H9 (cell line): ENCODE data around the gene CIAO1. TPM values are rescaled to one million over a fixed set of nuclear protein-coding genes. Genes with fewer than 3 reads are reported as not detected.

Source experiments
- DNase-seq: peaks from one replicate; pipeline ENCODE4 v3.0.0-alpha.2; 2017
- H2AFZ ChIP-seq: one replicate; pipeline ENCODE4 v1.6.1; 2013; ENCODE audit warnings: mild to moderate bottlenecking, low read length, control low read depth, moderate library complexity
- H2AK5ac ChIP-seq: 2 replicates; pipeline ENCODE4 v1.6.1; 2013; ENCODE audit warnings: low read length, control low read depth, mixed read lengths; ENCODE audit not compliant: insufficient read length
- H2BK120ac ChIP-seq: one replicate; pipeline ENCODE4 v1.6.1; 2013; ENCODE audit warnings: low read depth, mild to moderate bottlenecking, low read length, control low read depth, inconsistent platforms; ENCODE audit not compliant: poor library complexity, severe bottlenecking
- H2BK12ac ChIP-seq: 2 replicates; pipeline ENCODE4 v1.6.1; 2013; ENCODE audit warnings: low read length, control low read depth, mixed read lengths, low read depth; ENCODE audit not compliant: insufficient read length
- H2BK15ac ChIP-seq: 2 replicates; pipeline ENCODE4 v1.6.1; 2013; ENCODE audit warnings: low read depth, low read length, control low read depth
- H2BK20ac ChIP-seq: one replicate; pipeline ENCODE4 v1.6.1; 2013; ENCODE audit warnings: low read depth, mild to moderate bottlenecking, low read length, control low read depth, inconsistent platforms; ENCODE audit not compliant: poor library complexity, severe bottlenecking
- H2BK5ac ChIP-seq: 2 replicates; pipeline ENCODE4 v1.6.1; 2013; ENCODE audit warnings: low read length, control low read depth, mixed read lengths; ENCODE audit not compliant: insufficient read length
- H3K14ac ChIP-seq: 2 replicates; pipeline ENCODE4 v1.6.1; 2013; ENCODE audit warnings: low read length, control low read depth; ENCODE audit not compliant: insufficient read depth
- H3K18ac ChIP-seq: 2 replicates; pipeline ENCODE4 v1.6.1; 2013; ENCODE audit warnings: low read depth, mild to moderate bottlenecking, mixed read lengths, low read length, control low read depth; ENCODE audit not compliant: insufficient read length
- H3K23ac ChIP-seq: 2 replicates; pipeline ENCODE4 v1.6.1; 2013; ENCODE audit warnings: low read length, control low read depth, mixed read lengths, low read depth; ENCODE audit not compliant: insufficient read length
- H3K23me2 ChIP-seq: 2 replicates; pipeline ENCODE4 v1.6.1; 2013; ENCODE audit warnings: low read depth, mild to moderate bottlenecking, mixed read lengths, low read length, control low read depth; ENCODE audit not compliant: insufficient read length, poor library complexity, severe bottlenecking
- H3K27ac ChIP-seq: 2 replicates; pipeline ENCODE4 v1.5.1; 2013; ENCODE audit warnings: low read length, control low read depth, mixed read lengths, low read depth; ENCODE audit not compliant: insufficient read length
- H3K27me3 ChIP-seq: 2 replicates; pipeline ENCODE4 v1.6.1; 2013; ENCODE audit warnings: low read length, control low read depth, inconsistent platforms; ENCODE audit not compliant: insufficient read depth
- H3K4ac ChIP-seq: 2 replicates; pipeline ENCODE4 v1.6.1; 2013; ENCODE audit warnings: low read depth, mild to moderate bottlenecking, control low read depth, inconsistent platforms, low read length, moderate library complexity
- H3K4me1 ChIP-seq: 2 replicates; pipeline ENCODE4 v1.6.1; 2013; ENCODE audit warnings: low read length, control low read depth, inconsistent platforms; ENCODE audit not compliant: insufficient read depth
- H3K4me2 ChIP-seq: 2 replicates; pipeline ENCODE4 v1.6.1; 2013; ENCODE audit warnings: low read length, control low read depth, mixed read lengths; ENCODE audit not compliant: insufficient read length, insufficient read depth
- H3K56ac ChIP-seq: 2 replicates; pipeline ENCODE4 v1.6.1; 2013; ENCODE audit warnings: low read depth, mild to moderate bottlenecking, mixed read lengths, low read length, control low read depth; ENCODE audit not compliant: insufficient read length
- H3K79me1 ChIP-seq: 2 replicates; pipeline ENCODE4 v1.6.1; 2013; ENCODE audit warnings: low read depth, mild to moderate bottlenecking, moderate library complexity, low read length, control low read depth, inconsistent platforms; ENCODE audit not compliant: insufficient read depth, poor library complexity, severe bottlenecking
- H3K79me2 ChIP-seq: 2 replicates; pipeline ENCODE4 v1.6.1; 2013; ENCODE audit warnings: low read length, control low read depth, inconsistent platforms; ENCODE audit not compliant: insufficient read depth
- H3K9ac ChIP-seq: 2 replicates; pipeline ENCODE4 v1.6.1; 2013; ENCODE audit warnings: low read length, control low read depth, mixed read lengths; ENCODE audit not compliant: insufficient read length; ENCODE audit errors: extremely low read depth
- H3K9me3 ChIP-seq: one replicate; pipeline ENCODE4 v1.6.1; 2013; ENCODE audit warnings: low read depth, low read length, inconsistent platforms; ENCODE audit not compliant: control insufficient read depth
- H3T11ph ChIP-seq: one replicate; pipeline ENCODE4 v1.6.1; 2013; ENCODE audit warnings: mild to moderate bottlenecking, low read length, control low read depth, inconsistent platforms
- H4K20me1 ChIP-seq: one replicate; pipeline ENCODE4 v1.6.1; 2013; ENCODE audit not compliant: control insufficient read depth, insufficient read length, insufficient read depth
- H4K5ac ChIP-seq: 2 replicates; pipeline ENCODE4 v1.6.1; 2013; ENCODE audit warnings: low read depth, mild to moderate bottlenecking, mixed read lengths, low read length, control low read depth; ENCODE audit not compliant: insufficient read length
- H4K8ac ChIP-seq: replicated peaks from 2 replicates; pipeline ENCODE4 v1.6.1; 2013; ENCODE audit warnings: low read length, control low read depth, mixed read lengths, low read depth; ENCODE audit not compliant: insufficient read length
- H4K91ac ChIP-seq: 2 replicates; pipeline ENCODE4 v1.6.1; 2013; ENCODE audit warnings: low read depth, mild to moderate bottlenecking, moderate library complexity, mixed read lengths, low read length, control low read depth; ENCODE audit not compliant: insufficient read length
- H3K27ac Mint-ChIP-seq, 3 experiments: 2 replicates in 2 of 3; 3 replicates in 1 of 3; pipeline ENCODE4 v1.8.0; 2020 to 2021; ENCODE audit warnings: mixed read lengths in 3 of 3, mild to moderate bottlenecking in 1 of 3, moderate library complexity in 1 of 3
- H3K27me3 Mint-ChIP-seq: 2 replicates; pipeline ENCODE4 v1.8.0; 2021; ENCODE audit warnings: low read depth, mild to moderate bottlenecking, moderate library complexity, mixed read lengths
- H3K36me3 Mint-ChIP-seq, 3 experiments: 2 replicates in 2 of 3; 3 replicates in 1 of 3; pipeline ENCODE4 v1.8.0; 2020 to 2021; ENCODE audit warnings: low read depth in 3 of 3, mixed read lengths in 3 of 3; ENCODE audit not compliant: insufficient read depth in 1 of 3
- H3K4me1 Mint-ChIP-seq, 2 experiments: 2 replicates each; pipeline ENCODE4 v1.8.0; 2020; ENCODE audit warnings: mixed read lengths in 2 of 2
- H3K4me3 Mint-ChIP-seq, 2 experiments: 2 replicates in 1 of 2; 3 replicates in 1 of 2; pipeline ENCODE4 v1.8.0; 2020 to 2021; ENCODE audit warnings: mild to moderate bottlenecking in 2 of 2, mixed read lengths in 2 of 2, moderate library complexity in 1 of 2
- H3K9me3 Mint-ChIP-seq, 2 experiments: 2 replicates in 1 of 2; 3 replicates in 1 of 2; pipeline ENCODE4 v1.8.0; 2020; ENCODE audit warnings: mild to moderate bottlenecking in 2 of 2, mixed read lengths in 2 of 2, moderate library complexity in 1 of 2
- CTCF ChIP-seq: fragments of 200-600 bp; sonication (generic); conservative IDR thresholded peaks from 3 replicates; pipeline ENCODE4 v1.8.0; 2021; ENCODE audit warnings: antibody characterized with exemption, mild to moderate bottlenecking
- WGBS: extraction: QIAGEN DNeasy Blood & Tissue Kit; methylation state at CpG from one replicate; pipeline ENCODE4 v1.1.7; 2013; ENCODE audit warnings: missing lambda C conversion rate, low lambda C conversion rate, mixed read lengths; ENCODE audit not compliant: insufficient read length; ENCODE audit errors: extremely low coverage; 5-methylcytosine and 5-hydroxymethylcytosine counted together
- total RNA-seq: library from RNA; stranded (reverse); gene quantifications from 2 replicates; pipeline ENCODE4 v1.2.1, GENCODE V29; 2021

Gene CIAO1
- total RNA-seq, 1 experiment from 2014 or later: 67.6 TPM

- Histone ChIP-seq H2BK20ac (no peak overlapping the region), H3K9ac (no peak overlapping the region), H3K23me2 (no peaks in the 10 kb centered on the region), H3K4ac (no peak overlapping the region), H3K9me3 (no peaks in the 10 kb centered on the region), H4K91ac (no peak overlapping the region), H3K79me2 (no peaks in the 10 kb centered on the region), H3K27me3 (no peaks in the 10 kb centered on the region; the same call in 1 of the 2 replicates), H2BK15ac (no peak overlapping the region), H2BK120ac (no peak overlapping the region), H3K18ac (no peak overlapping the region), H3K4me1 (no peaks in the 10 kb centered on the region), H2BK12ac (peak overlapping the region; percentile 50), H3K14ac (no peak overlapping the region), H3K23ac (no peak overlapping the region), H2BK5ac (no peak overlapping the region), H4K5ac (no peak overlapping the region), H3K56ac (no peak overlapping the region), H3K4me2 (no peak overlapping the region), H3K27ac (no peak overlapping the region), H2AK5ac (no peak overlapping the region), H2AFZ (no peak overlapping the region), H4K20me1 (no peaks in the 10 kb centered on the region), H4K8ac (no peak overlapping the region), H3K79me1 (no peaks in the 10 kb centered on the region), H3T11ph (no peak overlapping the region)
- Mint-ChIP-seq H3K36me3 (no peaks in the 10 kb centered on the region; a peak in 1 of 7 replicates), H3K9me3 (no peaks in the 10 kb centered on the region), H3K27ac (no peak overlapping the region), H3K27me3 (peaks cover 39% of the 10 kb centered on the region), H3K4me1 (peaks cover 3 to 4% of the 10 kb centered on the region in 2 experiments; a peak in 1 of 4 replicates), H3K4me3 (no peak overlapping the region)
- no peak for DNase-seq
- WGBS: no CpG with 5 or more reads among the region's 3 CpGs
- no peak for TF ChIP-seq CTCF
Observed at GRCh38 chr2:96315005-96315399, 49.0 kb downstream of the CIAO1 start.
